Body of pancreas (tissue), 4 donors: ENCODE data around the gene HOXC6. TPM values are rescaled to one million over a fixed set of nuclear protein-coding genes. Genes with fewer than 3 reads are reported as not detected.

Source experiments
- ATAC-seq: fragments of 150-250 bp; one replicate; pipeline ENCODE4 v1.9.1; 2016
- DNase-seq, 4 donors: peaks; one replicate each; pipeline ENCODE4 v3.0.0-alpha.2; 2019
- H3K27ac ChIP-seq, 4 donors: fragments of 200-600 bp; sonication (generic); 1 replicate in 3 of 4; 2 replicates in 1 of 4; pipeline versions ENCODE4 v1.5.1 to v1.6.1; 2016 to 2019; ENCODE audit warnings: mild to moderate bottlenecking in 1 of 4, mixed read lengths in 1 of 4, moderate library complexity in 1 of 4
- H3K27me3 ChIP-seq, 2 donors: fragments of 200-600 bp; sonication (generic); one replicate each; pipeline ENCODE4 v1.6.0; 2016; ENCODE audit warnings: mild to moderate bottlenecking in 1 of 2
- H3K36me3 ChIP-seq, 2 donors: fragments of 200-600 bp; sonication (generic); replicated peaks in 1 of 2; 2 replicates each; pipeline ENCODE4 v1.5.1; 2016; ENCODE audit warnings: low read depth in 2 of 2; ENCODE audit not compliant: insufficient read depth in 1 of 2
- H3K4me1 ChIP-seq: fragments of 200-600 bp; sonication (generic); one replicate; pipeline ENCODE4 v1.6.0; 2016
- H3K4me3 ChIP-seq, 2 donors: fragments of 200-600 bp; sonication (generic); 1 replicate in 1 of 2; 2 replicates in 1 of 2; pipeline ENCODE4 v1.5.1; 2016 to 2019
- H3K9me3 ChIP-seq, 3 donors: fragments of 200-600 bp; sonication (generic); 1 replicate in 2 of 3; 2 replicates in 1 of 3; pipeline ENCODE4 v1.5.1; 2016
- POLR2A ChIP-seq, 3 donors: fragments of 450-650 bp; IDR thresholded peaks; one replicate each; pipeline ENCODE4 v1.6.1; 2016; ENCODE audit warnings: antibody characterized with exemption in 3 of 3, mild to moderate bottlenecking in 2 of 3
- WGBS, 2 donors: methylation state at CpG; one replicate each; pipeline ENCODE4 v1.1.5; 2017; 5-methylcytosine and 5-hydroxymethylcytosine counted together
- intact Hi-C: fragments of 100-400 bp; cut with DNase I; formaldehyde crosslinking; loops from one replicate; pipeline ENCODE4 v1.15.1; 2023
- total RNA-seq, 2 donors: library from RNA; depleted of rRNA; stranded (reverse); fragments of >200 nt; gene quantifications; one replicate each; pipeline ENCODE4 v1.1.0, GENCODE V29; 2016
- TF ChIP-seq, protein P1 (sequence below), 7 experiments: fragments of 450-650 bp in 4 of 7; fragments of 200-600 bp in 3 of 7; sonication (generic) in 3 of 7; IDR thresholded peaks; one replicate each; pipeline ENCODE4 v1.5.1; 2016 to 2019; ENCODE audit warnings: antibody characterized with exemption in 7 of 7

HOXC6 gene
- total RNA-seq, 2 donors from 2014 or later: not detected

DNA sequence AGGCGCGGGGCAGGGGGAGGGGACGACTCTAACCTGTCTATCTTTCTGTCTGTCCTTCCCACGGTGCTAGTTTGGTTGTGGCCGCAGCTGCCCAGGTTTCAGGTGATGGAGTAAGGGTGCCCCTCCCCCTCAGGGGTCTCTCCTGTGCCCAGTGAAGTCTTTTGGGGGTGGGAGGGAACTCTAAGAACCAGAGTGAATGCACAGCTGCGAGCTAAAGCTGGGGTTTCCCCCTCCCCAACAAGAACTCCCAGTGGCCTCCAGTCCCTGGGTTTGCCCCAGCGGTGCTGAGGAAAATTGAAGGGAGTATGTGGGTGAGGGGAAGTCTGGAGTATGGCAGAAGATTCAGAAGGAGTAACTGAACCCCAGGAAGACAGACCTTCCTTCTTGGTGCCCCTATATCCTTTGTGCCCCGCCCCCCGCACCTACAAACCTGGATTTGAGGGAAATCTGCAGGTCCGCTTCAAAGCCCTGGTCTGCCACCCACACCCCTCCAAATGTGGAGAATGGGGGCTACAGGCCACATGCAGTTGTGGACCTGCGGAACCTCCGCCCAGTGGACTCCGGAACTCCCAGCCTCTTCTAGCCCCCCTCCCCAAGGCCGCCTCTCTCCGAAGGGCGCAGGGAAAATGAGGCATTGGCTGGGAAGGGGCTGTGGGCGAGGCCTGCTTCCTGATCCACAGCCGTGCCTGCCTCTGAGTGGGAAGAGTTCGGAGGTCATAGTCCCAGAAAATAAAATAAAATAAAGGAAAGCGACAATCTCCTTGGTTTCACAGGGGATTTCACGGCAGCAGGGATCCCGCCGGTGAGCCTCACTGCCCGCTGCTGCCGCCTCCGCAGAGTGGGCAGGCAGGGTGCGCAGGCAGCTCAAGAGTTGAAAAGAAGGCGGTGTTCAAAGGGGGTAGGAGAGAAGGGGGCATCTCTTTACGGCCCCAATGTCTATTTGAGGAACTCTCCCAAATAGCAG lies 31.7 kb upstream of the HOXC6 start:
- Histone ChIP-seq H3K36me3 (no peaks in the 10 kb centered on the region), H3K4me1 (peaks cover 47% of the 10 kb centered on the region), H3K4me3 (no peak overlapping the region), H3K27ac (no peak overlapping the region), H3K9me3 (no peaks in the 10 kb centered on the region), H3K27me3 (peaks cover 11 to 79% of the 10 kb centered on the region in 2 donors)
- intact Hi-C loops: no loop called here
- no peak for ATAC-seq
- no peak for DNase-seq
- 44 to 53% methylated on average over 28 to 29 of the region's 29 CpGs for WGBS, 2 donors
- no peak for TF ChIP-seq POLR2A (IDR thresholded peaks at IDR 0.05)
- TF ChIP-seq, protein P1, sequence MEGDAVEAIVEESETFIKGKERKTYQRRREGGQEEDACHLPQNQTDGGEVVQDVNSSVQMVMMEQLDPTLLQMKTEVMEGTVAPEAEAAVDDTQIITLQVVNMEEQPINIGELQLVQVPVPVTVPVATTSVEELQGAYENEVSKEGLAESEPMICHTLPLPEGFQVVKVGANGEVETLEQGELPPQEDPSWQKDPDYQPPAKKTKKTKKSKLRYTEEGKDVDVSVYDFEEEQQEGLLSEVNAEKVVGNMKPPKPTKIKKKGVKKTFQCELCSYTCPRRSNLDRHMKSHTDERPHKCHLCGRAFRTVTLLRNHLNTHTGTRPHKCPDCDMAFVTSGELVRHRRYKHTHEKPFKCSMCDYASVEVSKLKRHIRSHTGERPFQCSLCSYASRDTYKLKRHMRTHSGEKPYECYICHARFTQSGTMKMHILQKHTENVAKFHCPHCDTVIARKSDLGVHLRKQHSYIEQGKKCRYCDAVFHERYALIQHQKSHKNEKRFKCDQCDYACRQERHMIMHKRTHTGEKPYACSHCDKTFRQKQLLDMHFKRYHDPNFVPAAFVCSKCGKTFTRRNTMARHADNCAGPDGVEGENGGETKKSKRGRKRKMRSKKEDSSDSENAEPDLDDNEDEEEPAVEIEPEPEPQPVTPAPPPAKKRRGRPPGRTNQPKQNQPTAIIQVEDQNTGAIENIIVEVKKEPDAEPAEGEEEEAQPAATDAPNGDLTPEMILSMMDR (IDR thresholded peaks at IDR 0.05): no peak

GRCh38 chr12:53997204-53998109 lies 30.8 kb upstream of the HOXC6 start:
- no peaks in the 10 kb centered on the region for H3K36me3 ChIP-seq
- TF ChIP-seq POLR2A (IDR thresholded peaks at IDR 0.05): no peak
- TF ChIP-seq, protein P1 (IDR thresholded peaks at IDR 0.05): no peak
- DNase-seq: no peak
- H3K4me1 ChIP-seq: peaks cover 47% of the 10 kb centered on the region
- no peak overlapping the region for H3K27ac ChIP-seq
- intact Hi-C loops: no loop called here
- 13 to 19% methylated on average over 31 to 35 of the region's 35 CpGs for WGBS, 2 donors
- no peaks in the 10 kb centered on the region for H3K9me3 ChIP-seq
- H3K4me3 ChIP-seq: no peak overlapping the region
- ATAC-seq: no peak
- peaks cover 11 to 85% of the 10 kb centered on the region in 2 donors for H3K27me3 ChIP-seq

DNA sequence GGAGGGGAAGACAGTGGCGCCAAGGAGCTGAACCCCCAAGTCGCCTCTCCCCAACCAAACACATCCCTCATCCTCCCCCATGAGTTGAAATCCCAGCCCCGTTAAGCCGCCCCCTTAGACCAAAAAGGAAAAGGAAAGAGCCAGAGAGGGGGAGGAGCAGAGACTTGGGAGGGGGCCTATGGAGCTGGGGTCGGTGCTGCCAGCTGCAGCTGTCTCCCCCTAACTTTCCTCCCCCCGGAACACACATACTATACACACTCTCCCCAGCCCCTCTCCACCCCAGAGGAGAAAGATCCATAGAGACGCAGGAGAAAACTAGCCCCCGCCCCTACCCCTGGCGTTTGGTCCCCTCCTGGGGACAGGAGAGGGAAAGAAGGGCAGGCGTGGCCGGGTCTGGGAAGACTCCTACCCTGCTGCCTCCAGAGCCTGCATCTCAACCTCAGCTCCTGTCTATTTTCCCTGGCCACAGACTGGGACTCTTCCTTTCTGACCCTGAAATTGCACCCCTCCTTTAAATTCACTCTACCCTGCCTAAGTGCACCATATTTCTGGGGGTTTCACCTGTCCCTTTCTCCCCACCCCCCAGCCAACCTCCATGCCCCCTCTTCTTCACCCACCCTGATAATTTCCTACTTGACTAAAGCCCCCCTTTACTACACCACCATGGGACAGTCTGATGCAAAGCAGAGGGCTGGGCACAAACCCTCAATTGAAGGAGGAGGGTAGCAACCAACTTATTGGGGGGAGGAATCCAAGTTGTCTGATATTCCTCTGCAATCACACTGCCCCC lies 29.9 kb upstream of the HOXC6 start:
- TF ChIP-seq, protein P1 (IDR thresholded peaks at IDR 0.05): no peak
- no peak for TF ChIP-seq POLR2A (IDR thresholded peaks at IDR 0.05)
- DNase-seq (no peak), ATAC-seq (no peak)
- H3K4me3 ChIP-seq: no peak overlapping the region
- intact Hi-C loops: no loop called here
- peaks cover 47% of the 10 kb centered on the region for H3K4me1 ChIP-seq
- no peaks in the 10 kb centered on the region for H3K9me3 ChIP-seq
- no peak overlapping the region for H3K27ac ChIP-seq
- peaks cover 11 to 82% of the 10 kb centered on the region in 2 donors for H3K27me3 ChIP-seq
- 11 to 19% methylated on average over 10 to 11 of the region's 11 CpGs for WGBS, 2 donors
- no peaks in the 10 kb centered on the region for H3K36me3 ChIP-seq

GRCh38 chr12:53998900-53999236 lies 29.4 kb upstream of the HOXC6 start:
- Histone ChIP-seq H3K9me3 (no peaks in the 10 kb centered on the region), H3K4me1 (peaks cover 45% of the 10 kb centered on the region), H3K36me3 (no peaks in the 10 kb centered on the region), H3K27ac (no peak overlapping the region), H3K4me3 (no peak overlapping the region), H3K27me3 (peaks cover 6 to 81% of the 10 kb centered on the region in 2 donors)
- WGBS, 2 donors: 7 to 10% methylated on average over 13 of the region's 13 CpGs
- intact Hi-C loops: no loop called here
- no peak for TF ChIP-seq POLR2A (IDR thresholded peaks at IDR 0.05)
- TF ChIP-seq, protein P1 (IDR thresholded peaks at IDR 0.05): no peak
- no peak for ATAC-seq
- DNase-seq: no peak
